GM12873 (cell line): ENCODE data around the gene AHNAK2.

Experiments used
- TF ChIP-seq, protein P1 (sequence below): IDR thresholded peaks from 2 replicates; pipeline ENCODE4 v1.5.1; 2012; ENCODE audit warnings: low read depth, mild to moderate bottlenecking, moderate library complexity, low read length, control low read depth; ENCODE audit not compliant: insufficient read depth; ENCODE audit errors: missing control alignments

AHNAK2 gene

DNA sequence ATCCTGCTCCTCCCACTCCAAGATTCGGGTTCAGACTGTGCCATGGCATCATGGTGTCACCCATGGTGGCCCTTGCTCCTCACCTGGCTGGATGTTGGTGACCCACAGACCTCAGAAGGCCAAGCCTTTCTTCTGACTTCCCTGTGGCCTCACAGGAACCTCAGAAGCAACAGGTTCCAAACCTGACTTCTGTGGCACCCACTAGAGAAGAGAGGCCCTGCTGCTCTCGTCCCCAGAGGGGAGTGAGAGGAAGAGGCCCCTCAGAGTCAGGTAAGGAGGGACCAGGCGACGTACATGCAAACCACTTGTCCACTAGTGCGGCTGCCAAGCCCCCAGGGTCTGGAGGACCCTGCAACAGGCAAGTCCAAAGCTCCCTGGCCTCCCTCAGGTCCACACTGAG lies 17.9 kb upstream of the AHNAK2 start:
- TF ChIP-seq, protein P1, sequence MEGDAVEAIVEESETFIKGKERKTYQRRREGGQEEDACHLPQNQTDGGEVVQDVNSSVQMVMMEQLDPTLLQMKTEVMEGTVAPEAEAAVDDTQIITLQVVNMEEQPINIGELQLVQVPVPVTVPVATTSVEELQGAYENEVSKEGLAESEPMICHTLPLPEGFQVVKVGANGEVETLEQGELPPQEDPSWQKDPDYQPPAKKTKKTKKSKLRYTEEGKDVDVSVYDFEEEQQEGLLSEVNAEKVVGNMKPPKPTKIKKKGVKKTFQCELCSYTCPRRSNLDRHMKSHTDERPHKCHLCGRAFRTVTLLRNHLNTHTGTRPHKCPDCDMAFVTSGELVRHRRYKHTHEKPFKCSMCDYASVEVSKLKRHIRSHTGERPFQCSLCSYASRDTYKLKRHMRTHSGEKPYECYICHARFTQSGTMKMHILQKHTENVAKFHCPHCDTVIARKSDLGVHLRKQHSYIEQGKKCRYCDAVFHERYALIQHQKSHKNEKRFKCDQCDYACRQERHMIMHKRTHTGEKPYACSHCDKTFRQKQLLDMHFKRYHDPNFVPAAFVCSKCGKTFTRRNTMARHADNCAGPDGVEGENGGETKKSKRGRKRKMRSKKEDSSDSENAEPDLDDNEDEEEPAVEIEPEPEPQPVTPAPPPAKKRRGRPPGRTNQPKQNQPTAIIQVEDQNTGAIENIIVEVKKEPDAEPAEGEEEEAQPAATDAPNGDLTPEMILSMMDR, result no peak

DNA sequence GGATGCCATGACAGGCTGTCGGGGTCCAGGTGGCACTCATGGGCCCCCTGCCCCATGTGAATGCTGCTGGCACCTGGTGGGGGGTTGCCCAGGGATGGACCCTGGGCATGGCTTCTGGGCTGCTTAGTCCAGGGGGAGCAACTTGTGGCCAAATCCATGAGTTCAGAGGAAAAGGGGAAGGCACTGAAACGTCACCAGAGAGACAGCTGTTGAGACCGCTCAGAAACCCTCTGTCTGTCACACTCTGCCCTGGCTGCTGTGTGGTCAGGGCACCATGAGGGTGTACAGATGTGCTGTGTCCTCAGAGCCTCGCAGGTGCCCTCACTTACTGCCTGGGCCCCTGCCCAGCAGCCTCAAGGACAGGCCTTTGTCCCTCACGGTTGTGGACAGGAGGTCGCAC lies 16.8 kb upstream of the AHNAK2 start:
- TF ChIP-seq, protein P1, result no peak

DNA sequence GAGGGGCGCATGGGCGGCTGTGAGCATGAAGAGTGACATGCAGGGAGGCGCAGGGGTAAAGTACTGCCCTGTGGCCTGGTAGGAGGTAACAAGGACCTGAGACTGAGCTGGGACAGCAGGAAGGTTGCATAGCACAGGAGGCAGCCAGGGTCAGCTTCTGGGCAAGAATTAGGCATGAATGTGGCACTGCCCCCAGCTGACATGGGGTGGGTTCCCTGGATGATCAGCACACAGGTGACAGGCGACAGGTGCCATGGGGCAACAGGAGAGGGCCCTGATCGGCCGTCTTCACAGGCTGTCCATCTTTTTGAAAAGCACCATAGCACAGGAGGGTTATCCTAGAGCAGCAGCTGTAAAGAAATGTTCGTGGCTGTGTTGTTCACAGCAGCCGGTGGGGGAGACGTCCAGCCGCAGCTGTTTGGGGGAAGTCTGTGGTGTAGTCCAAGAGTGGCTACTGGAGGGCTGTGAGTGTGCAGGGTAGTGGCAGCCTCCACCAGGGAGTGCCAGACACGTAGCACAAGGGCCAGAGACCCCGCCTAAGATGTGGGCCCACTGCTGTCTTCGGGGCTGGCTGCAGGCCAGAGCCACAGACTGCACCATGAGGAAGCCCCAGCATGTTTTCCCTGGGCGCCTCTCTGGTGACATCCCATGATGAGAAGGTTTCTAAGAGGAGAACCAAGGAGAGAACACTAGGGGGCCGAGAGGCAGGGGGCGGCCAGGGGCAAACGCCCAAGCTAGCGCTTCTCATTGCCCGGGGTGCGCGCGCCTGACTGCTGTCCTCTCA lies 15.8 kb upstream of the AHNAK2 start:
- TF ChIP-seq, protein P1, result no peak

DNA sequence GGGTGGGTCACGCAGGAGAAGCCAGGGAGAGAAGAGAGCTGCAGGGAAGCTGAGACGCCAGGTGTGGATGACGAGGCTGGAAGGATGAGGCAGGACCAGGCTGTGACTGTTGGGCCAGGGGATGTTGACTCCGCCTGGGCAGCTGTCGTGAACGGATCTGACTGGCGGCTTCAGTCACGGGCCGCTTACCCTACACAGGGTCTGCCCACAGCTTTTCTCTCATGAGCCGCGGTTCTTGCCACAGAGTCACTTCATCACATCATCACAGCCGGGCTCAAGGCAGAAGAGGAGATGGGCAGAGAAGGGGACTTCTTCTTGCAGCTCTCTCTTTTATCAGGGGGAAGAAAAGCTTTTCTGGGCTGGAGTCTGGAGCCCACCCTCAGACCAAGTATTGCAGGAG lies 15.1 kb upstream of the AHNAK2 start:
- TF ChIP-seq, protein P1, result no peak

DNA sequence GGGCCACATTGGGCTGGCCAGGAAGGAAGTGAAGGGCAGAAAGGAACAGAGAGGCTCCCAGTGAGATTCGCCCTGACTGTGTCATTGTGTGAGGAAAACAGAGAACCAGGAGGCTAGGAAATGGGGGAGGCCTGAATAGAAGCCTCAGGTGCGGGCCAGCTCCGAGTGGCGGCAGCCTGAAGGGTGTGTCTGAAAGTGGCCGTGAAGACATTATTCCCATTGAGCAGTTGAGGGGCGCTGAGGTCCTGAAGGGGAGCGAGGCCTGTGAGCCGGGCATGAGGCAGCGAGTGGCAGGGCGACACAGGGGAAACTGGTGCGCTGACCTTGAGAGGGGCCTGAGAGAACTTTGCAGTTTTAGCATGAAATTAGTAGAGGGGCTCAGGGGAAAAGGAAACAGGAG lies 14.3 kb upstream of the AHNAK2 start:
- TF ChIP-seq, protein P1, result no peak

DNA sequence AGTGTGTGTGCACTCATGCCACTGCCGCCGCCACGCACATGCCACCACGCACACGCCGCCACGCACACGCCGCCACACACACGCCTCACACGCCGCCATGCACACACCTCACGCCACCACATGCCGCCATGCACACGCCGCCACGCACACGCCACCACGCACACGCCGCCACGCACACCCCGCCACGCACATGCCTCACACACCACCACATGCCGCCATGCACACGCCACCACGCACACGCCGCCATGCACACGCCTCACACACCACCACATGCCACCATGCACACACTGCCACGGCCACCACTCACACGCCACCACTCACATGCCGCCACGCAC lies 13.7 kb upstream of the AHNAK2 start:
- TF ChIP-seq, protein P1, result no peak

DNA sequence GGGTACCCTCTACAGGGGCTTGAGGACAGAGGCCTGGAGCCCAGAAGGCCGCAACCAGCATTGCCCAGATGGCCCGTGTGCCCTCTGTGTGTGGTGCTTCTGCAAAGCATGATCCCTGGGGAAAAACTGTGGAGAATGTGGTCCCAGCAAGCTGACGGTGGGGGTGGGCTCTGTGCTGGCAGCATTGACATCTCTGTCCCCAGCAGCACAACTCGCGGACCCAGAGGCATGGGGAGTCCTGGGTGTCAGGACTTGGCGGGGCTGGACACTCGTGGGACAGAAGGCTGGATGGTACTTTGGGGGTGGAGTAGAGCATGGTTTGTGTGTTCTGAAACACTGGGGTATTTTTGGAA lies 11.8 kb upstream of the AHNAK2 start:
- TF ChIP-seq, protein P1, result no peak
